RWPE2 (cell line): Measurements from ENCODE around the gene ENHO.

Experiments
- ATAC-seq: fragments of 200-7000 bp; cut with Tn5 transposase; 3 replicates; pipeline ENCODE4 v1.9.1; 2021; ENCODE audit warnings: low read depth
- DNase-seq: peaks from one replicate; pipeline ENCODE4 v3.0.0-alpha.2; 2020; ENCODE audit warnings: low spot score
- H3K27ac ChIP-seq: fragments of 450-650 bp; 2 replicates; pipeline ENCODE4 v1.5.1; 2017; ENCODE audit warnings: mild to moderate bottlenecking; ENCODE audit not compliant: poor library complexity, severe bottlenecking
- H3K27me3 ChIP-seq: fragments of 250-450 bp; sonication (Bioruptor Pico); 2 replicates; pipeline ENCODE4 v1.5.1; 2021; ENCODE audit warnings: mild to moderate bottlenecking, moderate library complexity; ENCODE audit not compliant: insufficient read depth, poor library complexity, severe bottlenecking
- H3K36me3 ChIP-seq: fragments of 250-450 bp; sonication (Bioruptor Pico); 2 replicates; pipeline ENCODE4 v1.5.1; 2020; ENCODE audit warnings: low read depth, mild to moderate bottlenecking, moderate library complexity
- H3K4me1 ChIP-seq: fragments of 250-450 bp; sonication (Bioruptor Pico); 2 replicates; pipeline ENCODE4 v1.5.1; 2021; ENCODE audit warnings: mild to moderate bottlenecking, moderate library complexity; ENCODE audit not compliant: insufficient read depth, poor library complexity, severe bottlenecking
- H3K4me3 ChIP-seq: fragments of 250-450 bp; sonication (Bioruptor Pico); 2 replicates; pipeline ENCODE4 v1.5.1; 2021; ENCODE audit warnings: mild to moderate bottlenecking, moderate library complexity; ENCODE audit not compliant: severe bottlenecking
- H3K9me3 ChIP-seq: fragments of 250-450 bp; sonication (Bioruptor Pico); 2 replicates; pipeline ENCODE4 v1.5.1; 2021; ENCODE audit warnings: mild to moderate bottlenecking, moderate library complexity; ENCODE audit not compliant: severe bottlenecking
- CTCF ChIP-seq: fragments of 450-650 bp; IDR thresholded peaks from one replicate; pipeline ENCODE4 v1.5.1; 2017; ENCODE audit warnings: mild to moderate bottlenecking, moderate library complexity; ENCODE audit not compliant: poor library complexity, severe bottlenecking

ENHO gene

GRCh38 chr9:34568774-34569173, 46.0 kb upstream of the ENHO start:
- TF ChIP-seq CTCF, result no peak
- Histone ChIP-seq H3K9me3 (no peaks in the 10 kb centered on the region), H3K27ac (no peak overlapping the region), H3K36me3 (no peaks in the 10 kb centered on the region), H3K4me1 (no peaks in the 10 kb centered on the region), H3K4me3 (no peak overlapping the region), H3K27me3 (no peaks in the 10 kb centered on the region)
- ATAC-seq, result no peak
- DNase-seq, result no peak

GRCh38 chr9:34568133-34568532, 45.3 kb upstream of the ENHO start:
- TF ChIP-seq CTCF, result no peak
- ATAC-seq (no peak), DNase-seq (no peak)
- Histone ChIP-seq H3K9me3 (no peaks in the 10 kb centered on the region), H3K4me3 (no peak overlapping the region), H3K36me3 (no peaks in the 10 kb centered on the region), H3K4me1 (no peaks in the 10 kb centered on the region), H3K27me3 (no peaks in the 10 kb centered on the region), H3K27ac (no peak overlapping the region)

- Histone ChIP-seq H3K27ac (no peak overlapping the region), H3K9me3 (no peaks in the 10 kb centered on the region), H3K4me3 (no peak overlapping the region), H3K36me3 (no peaks in the 10 kb centered on the region), H3K4me1 (no peaks in the 10 kb centered on the region), H3K27me3 (no peaks in the 10 kb centered on the region)
- no peak for TF ChIP-seq CTCF
- DNase-seq (no peak), ATAC-seq (no peak)
Measured at GRCh38 chr9:34566972-34567371, 44.2 kb upstream of the ENHO start.

GRCh38 chr9:34566322-34566721, 43.5 kb upstream of the ENHO start:
- ATAC-seq, result no peak
- no peak for DNase-seq
- Histone ChIP-seq H3K27me3 (no peaks in the 10 kb centered on the region), H3K36me3 (no peaks in the 10 kb centered on the region), H3K27ac (no peak overlapping the region), H3K4me3 (no peak overlapping the region), H3K4me1 (no peaks in the 10 kb centered on the region), H3K9me3 (no peaks in the 10 kb centered on the region)
- no peak for TF ChIP-seq CTCF

- H3K4me3 ChIP-seq, result no peak overlapping the region
- H3K27me3 ChIP-seq, result no peaks in the 10 kb centered on the region
- H3K36me3 ChIP-seq, result no peaks in the 10 kb centered on the region
- H3K9me3 ChIP-seq, result no peaks in the 10 kb centered on the region
- TF ChIP-seq CTCF, result no peak
- DNase-seq (no peak), ATAC-seq (no peak)
- H3K27ac ChIP-seq, result no peak overlapping the region
- H3K4me1 ChIP-seq, result no peaks in the 10 kb centered on the region
Measured at GRCh38 chr9:34565856-34566255, 43.1 kb upstream of the ENHO start.
